ENCODE measurements around the gene DCDC2C. TPM values are rescaled to one million over a fixed set of nuclear protein-coding genes. Genes with fewer than 3 reads are reported as not detected.
A peak's percentile ranks its signal among the peaks of the same experiment; 100 is the strongest.

The DCDC2C gene
- polyA plus RNA-seq, 2 of the 4 experiments (the other 2 are of a cell fraction), result not detected

DNA sequence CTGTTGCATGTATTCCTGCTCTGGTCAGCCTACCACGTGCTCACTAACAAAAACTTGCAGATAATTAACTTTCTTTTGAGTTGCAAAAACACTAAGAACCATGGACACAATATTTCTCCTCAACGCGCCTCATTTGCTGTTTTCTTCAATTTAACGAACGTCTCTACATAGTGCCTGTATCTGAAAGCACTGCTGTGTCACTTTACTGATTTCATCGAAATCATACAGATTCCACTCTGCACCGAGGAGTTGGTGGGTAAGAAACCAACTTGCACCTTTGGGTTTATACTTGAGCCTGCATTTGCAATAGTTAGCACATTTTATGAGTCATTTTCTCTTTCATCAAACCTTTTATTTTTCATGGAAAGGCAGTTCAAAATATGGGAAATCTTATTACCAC, 145.8 kb downstream of the DCDC2C start:
- no peak overlapping the region for H3K4me3 ChIP-seq
- ATAC-seq (no peak), FAIRE-seq (no peak), DNase-seq (ENCODE audit: low read depth in 1 of 2, low spot score in 1 of 2) (no peak)
- no peaks in the 10 kb centered on the region for H3K4me1 ChIP-seq
- ChIA-PET POLR2A (no interaction called here), CTCF (no interaction called here)
- H3K27ac ChIP-seq, result no peak overlapping the region
- peaks cover 10% of the 10 kb centered on the region for H3K9me3 ChIP-seq
- WGBS (ENCODE audit: missing lambda C conversion rate), result 3% methylated on average over 7 of the region's 7 CpGs
- peak; percentile 91 for TF ChIP-seq CBX8 (IDR thresholded peaks at IDR 0.05)
- TF ChIP-seq ZNF302 (CRISPR knock-in tag; IDR thresholded peaks at IDR 0.05), result no peak
- TF ChIP-seq RNF2 (IDR thresholded peaks at IDR 0.05; ENCODE audit: borderline replicate concordance, low read depth), result peak; percentile 80
- TF ChIP-seq EHF (CRISPR knock-in tag; IDR thresholded peaks at IDR 0.05), result no peak
- peak; percentile 30 for TF ChIP-seq ZFP36 (IDR thresholded peaks at IDR 0.05; ENCODE audit: borderline replicate concordance, partially characterized antibody)
- TF ChIP-seq JUNB (IDR thresholded peaks at IDR 0.05), result no peak
- no peak for TF ChIP-seq CBX2 (IDR thresholded peaks at IDR 0.05; ENCODE audit: borderline replicate concordance, low read depth)
- TF ChIP-seq, protein P1, sequence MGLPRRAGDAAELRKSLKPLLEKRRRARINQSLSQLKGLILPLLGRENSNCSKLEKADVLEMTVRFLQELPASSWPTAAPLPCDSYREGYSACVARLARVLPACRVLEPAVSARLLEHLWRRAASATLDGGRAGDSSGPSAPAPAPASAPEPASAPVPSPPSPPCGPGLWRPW (IDR thresholded peaks at IDR 0.05), result no peak
- no peak overlapping the region for H3K4me2 ChIP-seq

DNA sequence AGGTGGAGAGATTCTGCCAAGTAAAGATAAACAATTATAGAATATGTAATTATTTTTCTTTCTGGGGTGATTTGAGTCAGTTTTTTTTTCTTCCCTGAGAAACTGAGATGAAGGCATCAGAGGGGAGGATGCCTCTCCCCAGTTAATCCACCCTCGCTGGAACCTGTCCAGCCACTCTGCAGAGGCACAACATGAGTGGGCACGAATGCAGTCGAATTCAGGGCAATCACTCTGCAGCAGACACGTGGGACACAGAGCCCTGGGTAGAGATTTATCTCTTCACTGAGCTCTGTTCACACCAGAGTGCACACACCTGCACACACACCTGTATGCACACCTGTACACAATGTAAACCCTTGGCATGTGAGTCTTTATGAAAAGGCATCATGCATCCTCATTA, 154.2 kb downstream of the DCDC2C start:
- Histone ChIP-seq H3K4me1 (no peaks in the 10 kb centered on the region), H3K4me2 (no peak overlapping the region), H3K9me3 (peaks cover 8% of the 10 kb centered on the region), H3K4me3 (no peak overlapping the region), H3K27ac (no peak overlapping the region)
- no peak for ATAC-seq
- TF ChIP-seq CHD2 (IDR thresholded peaks at IDR 0.05; ENCODE audit: low read length, partially characterized antibody) (no peak), CBX2 (IDR thresholded peaks at IDR 0.05; ENCODE audit: borderline replicate concordance, low read depth) (no peak), NPAS2 (CRISPR knock-in tag; IDR thresholded peaks at IDR 0.05; ENCODE audit: borderline replicate concordance) (no peak), ESRRA (IDR thresholded peaks at IDR 0.05; ENCODE audit: borderline replicate concordance, low read length) (no peak), MAFK (IDR thresholded peaks at IDR 0.05; ENCODE audit: partially characterized antibody) (no peak), EHMT2 (IDR thresholded peaks at IDR 0.05; ENCODE audit: low read depth) (no peak), RARB (CRISPR knock-in tag; IDR thresholded peaks at IDR 0.05) (no peak), TP53 (CRISPR knock-in tag; IDR thresholded peaks at IDR 0.05) (no peak), MYC (IDR thresholded peaks at IDR 0.05; ENCODE audit: borderline replicate concordance, low read length) (no peak)
- TF ChIP-seq, protein P2, sequence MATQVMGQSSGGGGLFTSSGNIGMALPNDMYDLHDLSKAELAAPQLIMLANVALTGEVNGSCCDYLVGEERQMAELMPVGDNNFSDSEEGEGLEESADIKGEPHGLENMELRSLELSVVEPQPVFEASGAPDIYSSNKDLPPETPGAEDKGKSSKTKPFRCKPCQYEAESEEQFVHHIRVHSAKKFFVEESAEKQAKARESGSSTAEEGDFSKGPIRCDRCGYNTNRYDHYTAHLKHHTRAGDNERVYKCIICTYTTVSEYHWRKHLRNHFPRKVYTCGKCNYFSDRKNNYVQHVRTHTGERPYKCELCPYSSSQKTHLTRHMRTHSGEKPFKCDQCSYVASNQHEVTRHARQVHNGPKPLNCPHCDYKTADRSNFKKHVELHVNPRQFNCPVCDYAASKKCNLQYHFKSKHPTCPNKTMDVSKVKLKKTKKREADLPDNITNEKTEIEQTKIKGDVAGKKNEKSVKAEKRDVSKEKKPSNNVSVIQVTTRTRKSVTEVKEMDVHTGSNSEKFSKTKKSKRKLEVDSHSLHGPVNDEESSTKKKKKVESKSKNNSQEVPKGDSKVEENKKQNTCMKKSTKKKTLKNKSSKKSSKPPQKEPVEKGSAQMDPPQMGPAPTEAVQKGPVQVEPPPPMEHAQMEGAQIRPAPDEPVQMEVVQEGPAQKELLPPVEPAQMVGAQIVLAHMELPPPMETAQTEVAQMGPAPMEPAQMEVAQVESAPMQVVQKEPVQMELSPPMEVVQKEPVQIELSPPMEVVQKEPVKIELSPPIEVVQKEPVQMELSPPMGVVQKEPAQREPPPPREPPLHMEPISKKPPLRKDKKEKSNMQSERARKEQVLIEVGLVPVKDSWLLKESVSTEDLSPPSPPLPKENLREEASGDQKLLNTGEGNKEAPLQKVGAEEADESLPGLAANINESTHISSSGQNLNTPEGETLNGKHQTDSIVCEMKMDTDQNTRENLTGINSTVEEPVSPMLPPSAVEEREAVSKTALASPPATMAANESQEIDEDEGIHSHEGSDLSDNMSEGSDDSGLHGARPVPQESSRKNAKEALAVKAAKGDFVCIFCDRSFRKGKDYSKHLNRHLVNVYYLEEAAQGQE (IDR thresholded peaks at IDR 0.05), result no peak
- TF ChIP-seq, protein P3, sequence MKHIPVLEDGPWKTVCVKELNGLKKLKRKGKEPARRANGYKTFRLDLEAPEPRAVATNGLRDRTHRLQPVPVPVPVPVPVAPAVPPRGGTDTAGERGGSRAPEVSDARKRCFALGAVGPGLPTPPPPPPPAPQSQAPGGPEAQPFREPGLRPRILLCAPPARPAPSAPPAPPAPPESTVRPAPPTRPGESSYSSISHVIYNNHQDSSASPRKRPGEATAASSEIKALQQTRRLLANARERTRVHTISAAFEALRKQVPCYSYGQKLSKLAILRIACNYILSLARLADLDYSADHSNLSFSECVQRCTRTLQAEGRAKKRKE (CRISPR knock-in tag; IDR thresholded peaks at IDR 0.05; ENCODE audit: low read depth), result no peak
- TF ChIP-seq, protein P4, sequence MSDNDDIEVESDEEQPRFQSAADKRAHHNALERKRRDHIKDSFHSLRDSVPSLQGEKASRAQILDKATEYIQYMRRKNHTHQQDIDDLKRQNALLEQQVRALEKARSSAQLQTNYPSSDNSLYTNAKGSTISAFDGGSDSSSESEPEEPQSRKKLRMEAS (IDR thresholded peaks at IDR 0.05), result no peak
- TF ChIP-seq, protein P5, sequence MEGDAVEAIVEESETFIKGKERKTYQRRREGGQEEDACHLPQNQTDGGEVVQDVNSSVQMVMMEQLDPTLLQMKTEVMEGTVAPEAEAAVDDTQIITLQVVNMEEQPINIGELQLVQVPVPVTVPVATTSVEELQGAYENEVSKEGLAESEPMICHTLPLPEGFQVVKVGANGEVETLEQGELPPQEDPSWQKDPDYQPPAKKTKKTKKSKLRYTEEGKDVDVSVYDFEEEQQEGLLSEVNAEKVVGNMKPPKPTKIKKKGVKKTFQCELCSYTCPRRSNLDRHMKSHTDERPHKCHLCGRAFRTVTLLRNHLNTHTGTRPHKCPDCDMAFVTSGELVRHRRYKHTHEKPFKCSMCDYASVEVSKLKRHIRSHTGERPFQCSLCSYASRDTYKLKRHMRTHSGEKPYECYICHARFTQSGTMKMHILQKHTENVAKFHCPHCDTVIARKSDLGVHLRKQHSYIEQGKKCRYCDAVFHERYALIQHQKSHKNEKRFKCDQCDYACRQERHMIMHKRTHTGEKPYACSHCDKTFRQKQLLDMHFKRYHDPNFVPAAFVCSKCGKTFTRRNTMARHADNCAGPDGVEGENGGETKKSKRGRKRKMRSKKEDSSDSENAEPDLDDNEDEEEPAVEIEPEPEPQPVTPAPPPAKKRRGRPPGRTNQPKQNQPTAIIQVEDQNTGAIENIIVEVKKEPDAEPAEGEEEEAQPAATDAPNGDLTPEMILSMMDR (IDR thresholded peaks at IDR 0.05), result no peak
- no peak for FAIRE-seq
- CTCF ChIA-PET, result no interaction called here
- no peak for DNase-seq (ENCODE audit: low read depth in 1 of 2, low spot score in 1 of 2)
- POLR2A ChIA-PET, result no interaction called here
- WGBS (ENCODE audit: missing lambda C conversion rate), result 0% methylated on average over 4 of the region's 4 CpGs

Data from A549 (cell line).